NCI-H1048 (cell line): Measurements from ENCODE around the gene PORCN.
"Not testable (repeated sequence)": the region's sequence is repeated elsewhere in the genome, so short reads cannot be mapped to it uniquely, and the experiment has no call there.

Experiments
- DNase-seq: peaks from one replicate; lab custom pipeline; 2025; lab: John Stamatoyannopoulos, UW

PORCN gene

GRCh38 chrX:48540480-48540879, 31.7 kb downstream of the PORCN start:
- DNase-seq, result no peak

GRCh38 chrX:48541140-48541814, 32.5 kb downstream of the PORCN start:
- no peak for DNase-seq

DNA sequence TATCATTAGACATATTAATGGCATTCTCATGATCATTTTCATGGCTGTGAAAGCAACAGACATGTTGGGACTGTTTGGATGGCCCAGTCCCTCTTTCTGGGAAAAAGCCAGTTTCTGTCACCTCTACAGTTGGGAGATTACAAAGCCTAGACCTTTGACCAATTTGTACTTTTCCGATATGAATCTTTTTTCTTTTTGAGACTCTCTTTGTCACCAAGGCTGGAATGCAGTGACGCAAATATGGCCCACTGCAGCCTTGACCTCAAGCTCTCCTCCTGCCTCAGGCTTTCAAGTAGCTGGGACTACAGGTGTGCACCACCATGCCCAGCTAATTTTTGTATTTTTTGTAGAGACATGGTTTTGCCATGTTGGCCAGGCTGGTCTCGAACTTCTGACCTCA, 40.1 kb downstream of the PORCN start:
- DNase-seq, result no peak

- not testable (repeated sequence) for DNase-seq
These were observed 47.0 kb downstream of the PORCN start for GRCh38 chrX:48555731-48556325.

GRCh38 chrX:48558271-48558670, 49.5 kb downstream of the PORCN start:
- DNase-seq, result no peak

DNA sequence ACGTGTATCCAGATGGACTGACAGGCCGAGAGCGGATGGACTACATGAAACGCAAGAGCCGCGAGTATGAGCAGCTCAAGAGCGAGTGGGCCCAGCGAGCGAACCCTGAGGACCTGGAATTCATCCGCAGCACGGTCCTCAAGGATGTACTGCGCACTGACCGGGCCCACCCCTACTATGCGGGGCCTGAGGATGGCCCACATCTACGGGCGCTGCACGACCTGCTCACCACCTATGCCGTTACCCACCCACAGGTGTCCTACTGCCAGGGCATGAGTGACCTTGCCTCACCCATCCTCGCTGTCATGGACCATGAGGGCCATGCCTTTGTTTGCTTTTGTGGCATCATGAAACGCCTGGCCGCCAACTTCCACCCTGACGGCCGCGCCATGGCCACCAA, 50.8 kb downstream of the PORCN start:
- DNase-seq, result no peak

GRCh38 chrX:48560056-48560455, 51.3 kb downstream of the PORCN start:
- no peak for DNase-seq

- no peak for DNase-seq
These were observed 51.9 kb downstream of the PORCN start for GRCh38 chrX:48560681-48561080.

DNA sequence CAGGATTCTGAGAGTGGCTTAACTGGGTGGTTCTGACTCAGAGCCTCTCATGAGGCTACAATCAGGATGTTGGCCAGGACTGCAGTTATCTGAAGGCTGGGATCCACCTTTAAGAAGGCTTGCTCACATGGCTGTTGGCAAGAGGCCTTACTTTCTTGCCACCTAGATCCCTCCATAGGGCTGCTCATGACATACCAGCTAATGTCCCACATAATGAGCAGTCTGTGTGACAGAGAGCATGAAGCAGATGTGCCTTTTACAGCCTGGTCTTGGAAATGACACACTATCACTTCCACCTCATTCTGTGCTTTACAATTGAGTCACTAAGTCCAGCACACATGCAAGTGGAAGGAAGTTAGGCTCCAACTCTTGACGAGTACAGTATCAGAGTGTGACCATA, 61.2 kb downstream of the PORCN start:
- no peak for DNase-seq
